Thoracic aorta (tissue), 2 donors: Measurements from ENCODE around the gene TCF21. TPM values are rescaled to one million over a fixed set of nuclear protein-coding genes. Genes with fewer than 3 reads are reported as not detected.

Experiments
- ATAC-seq: fragments of 150-250 bp; one replicate; pipeline ENCODE4 v1.8.0; 2017; ENCODE audit warnings: low read depth; ENCODE audit not compliant: insufficient number of reproducible peaks, low FRiP score
- DNase-seq: peaks from one replicate; pipeline ENCODE4 v3.0.0-alpha.2; 2020; ENCODE audit warnings: low spot score
- H3K27ac ChIP-seq, 2 donors: fragments of 200-600 bp; sonication (generic); 1 replicate in 1 of 2; 2 replicates in 1 of 2; pipeline ENCODE4 v1.5.1; 2016; ENCODE audit warnings: mild to moderate bottlenecking in 2 of 2, moderate library complexity in 2 of 2
- H3K27me3 ChIP-seq: fragments of 200-600 bp; sonication (generic); replicated peaks from 2 replicates; pipeline ENCODE4 v1.6.0; 2016; ENCODE audit warnings: mild to moderate bottlenecking; ENCODE audit not compliant: insufficient read depth
- H3K36me3 ChIP-seq: fragments of 200-600 bp; sonication (generic); one replicate; pipeline ENCODE4 v1.5.1; 2016
- H3K4me1 ChIP-seq, 2 donors: fragments of 200-600 bp; sonication (generic); 1 replicate in 1 of 2; 2 replicates in 1 of 2; pipeline versions ENCODE4 v1.5.1 to v1.6.0; 2016; ENCODE audit warnings: low read depth in 2 of 2, mild to moderate bottlenecking in 1 of 2; ENCODE audit not compliant: control insufficient read depth in 1 of 2
- H3K4me3 ChIP-seq: fragments of 200-600 bp; sonication (generic); 2 replicates; pipeline ENCODE4 v1.5.1; 2016; ENCODE audit warnings: mild to moderate bottlenecking
- H3K9me3 ChIP-seq: fragments of 200-600 bp; sonication (generic); 2 replicates; pipeline ENCODE4 v1.5.1; 2016
- CTCF ChIP-seq: fragments of 200-600 bp; sonication (generic); IDR thresholded peaks from one replicate; pipeline ENCODE4 v1.5.1; 2019; ENCODE audit warnings: antibody characterized with exemption
- total RNA-seq, 2 donors: library from RNA; depleted of rRNA; stranded (reverse); fragments of >200 nt; gene quantifications; one replicate each; pipeline versions ENCODE4 v1.1.0 to v1.2.3, GENCODE V29; 2016

TCF21 gene
- total RNA-seq, 2 donors from 2014 or later, result 0.28 TPM; not detected in 1

GRCh38 chr6:133889557-133890403, 867 bp downstream of the TCF21 start:
- Histone ChIP-seq H3K36me3 (no peaks in the 10 kb centered on the region), H3K27ac (peak overlapping the region in 1 of 2 donors; percentile 13), H3K9me3 (no peaks in the 10 kb centered on the region), H3K4me1 (peaks cover 9 to 19% of the 10 kb centered on the region in 2 donors), H3K4me3 (no peak overlapping the region), H3K27me3 (peaks cover 56% of the 10 kb centered on the region)
- TF ChIP-seq CTCF, result no peak
- DNase-seq (no peak), ATAC-seq (no peak)

GRCh38 chr6:133890711-133891148, 1.8 kb downstream of the TCF21 start:
- Histone ChIP-seq H3K36me3 (no peaks in the 10 kb centered on the region), H3K4me1 (peaks cover 9 to 24% of the 10 kb centered on the region in 2 donors), H3K4me3 (peak overlapping the region; percentile 64), H3K9me3 (no peaks in the 10 kb centered on the region), H3K27ac (no peak overlapping the region), H3K27me3 (peaks cover 66% of the 10 kb centered on the region)
- DNase-seq (no peak), ATAC-seq (no peak)
- TF ChIP-seq CTCF, result no peak

- H3K27ac ChIP-seq, result no peak overlapping the region
- peaks cover 66% of the 10 kb centered on the region for H3K27me3 ChIP-seq
- no peak for TF ChIP-seq CTCF
- H3K36me3 ChIP-seq, result no peaks in the 10 kb centered on the region
- ATAC-seq, result no peak
- H3K4me3 ChIP-seq, result peak overlapping the region; percentile 64
- H3K9me3 ChIP-seq, result no peaks in the 10 kb centered on the region
- peaks cover 9 to 30% of the 10 kb centered on the region in 2 donors for H3K4me1 ChIP-seq
- DNase-seq, result no peak
These were observed 2.4 kb downstream of the TCF21 start for GRCh38 chr6:133891149-133891926.

GRCh38 chr6:133891927-133892812, 3.3 kb downstream of the TCF21 start:
- ATAC-seq (no peak), DNase-seq (no peak)
- no peak for TF ChIP-seq CTCF
- Histone ChIP-seq H3K9me3 (no peaks in the 10 kb centered on the region), H3K4me3 (peak overlapping the region; percentile 64), H3K4me1 (peaks cover 9 to 30% of the 10 kb centered on the region in 2 donors), H3K27ac (no peak overlapping the region), H3K27me3 (peaks cover 66% of the 10 kb centered on the region), H3K36me3 (no peaks in the 10 kb centered on the region)
